Measurements from ENCODE around the gene PRKN.

The PRKN gene

GRCh38 chr6:162481938-162482337 is 245.6 kb downstream of the PRKN start:
- H3F3A ChIP-seq (ENCODE audit: insufficient read depth, low read length): no peaks in the 10 kb centered on the region
- no peaks in the 10 kb centered on the region for H4K20me1 ChIP-seq (ENCODE audit: insufficient read depth, low read length)
- no peaks in the 10 kb centered on the region for H3K79me2 ChIP-seq (ENCODE audit: low read length)
- no peaks in the 10 kb centered on the region for H3K36me3 ChIP-seq (replicated peaks; ENCODE audit: insufficient read depth, low read length)
- no peak overlapping the region for H2AFZ ChIP-seq (ENCODE audit: low read length)
- H3K9ac ChIP-seq (ENCODE audit: low read length): no peak overlapping the region
- H3K4me3 ChIP-seq (ENCODE audit: low read length): no peak overlapping the region
- no peaks in the 10 kb centered on the region for H3K4me1 ChIP-seq (ENCODE audit: low read length)
- TF ChIP-seq EZH2phosphoT487 (IDR thresholded peaks at IDR 0.05; ENCODE audit: low read length) (no peak), CTCF (IDR thresholded peaks at IDR 0.05; ENCODE audit: low read length) (no peak), EZH2 (optimal IDR thresholded peaks at IDR 0.05; ENCODE audit: low read depth, low read length) (no peak)
- no peak overlapping the region for H3K27ac ChIP-seq (ENCODE audit: low read length)
- no peak overlapping the region for H3K4me2 ChIP-seq (ENCODE audit: low read depth, low read length)
- H3K27me3 ChIP-seq (replicated peaks; ENCODE audit: insufficient read depth, low read length): no peaks in the 10 kb centered on the region
- H3K9me3 ChIP-seq (replicated peaks; ENCODE audit: insufficient read depth, low read length): no peaks in the 10 kb centered on the region
- no peaks in the 10 kb centered on the region for H3K9me2 ChIP-seq (replicated peaks; ENCODE audit: insufficient read depth, low read length)
- DNase-seq: no peak

- Histone ChIP-seq H2AFZ (ENCODE audit: low read length) (no peak overlapping the region), H3K27ac (ENCODE audit: low read length) (no peak overlapping the region), H4K20me1 (ENCODE audit: insufficient read depth, low read length) (no peaks in the 10 kb centered on the region), H3K36me3 (replicated peaks; ENCODE audit: insufficient read depth, low read length) (no peaks in the 10 kb centered on the region), H3K4me2 (ENCODE audit: low read depth, low read length) (no peak overlapping the region), H3K27me3 (replicated peaks; ENCODE audit: insufficient read depth, low read length) (no peaks in the 10 kb centered on the region), H3K9me2 (replicated peaks; ENCODE audit: insufficient read depth, low read length) (no peaks in the 10 kb centered on the region), H3K9ac (ENCODE audit: low read length) (no peak overlapping the region), H3K79me2 (ENCODE audit: low read length) (no peaks in the 10 kb centered on the region), H3K4me3 (ENCODE audit: low read length) (no peak overlapping the region), H3K4me1 (ENCODE audit: low read length) (no peaks in the 10 kb centered on the region), H3F3A (ENCODE audit: insufficient read depth, low read length) (no peaks in the 10 kb centered on the region), H3K9me3 (replicated peaks; ENCODE audit: insufficient read depth, low read length) (no peaks in the 10 kb centered on the region)
- no peak for TF ChIP-seq EZH2phosphoT487 (IDR thresholded peaks at IDR 0.05; ENCODE audit: low read length)
- no peak for TF ChIP-seq CTCF (IDR thresholded peaks at IDR 0.05; ENCODE audit: low read length)
- TF ChIP-seq EZH2 (optimal IDR thresholded peaks at IDR 0.05; ENCODE audit: low read depth, low read length): no peak
- no peak for DNase-seq
Measured at GRCh38 chr6:162481320-162481719, 246.2 kb downstream of the PRKN start.

GRCh38 chr6:162478192-162478671 is 249.3 kb downstream of the PRKN start:
- Histone ChIP-seq H3K9me3 (replicated peaks; ENCODE audit: insufficient read depth, low read length) (no peaks in the 10 kb centered on the region), H3K9ac (ENCODE audit: low read length) (no peak overlapping the region), H3K4me2 (ENCODE audit: low read depth, low read length) (no peak overlapping the region), H4K20me1 (ENCODE audit: insufficient read depth, low read length) (no peaks in the 10 kb centered on the region), H2AFZ (ENCODE audit: low read length) (no peak overlapping the region), H3K27me3 (replicated peaks; ENCODE audit: insufficient read depth, low read length) (no peaks in the 10 kb centered on the region), H3K36me3 (replicated peaks; ENCODE audit: insufficient read depth, low read length) (no peaks in the 10 kb centered on the region), H3K27ac (ENCODE audit: low read length) (no peak overlapping the region), H3K79me2 (ENCODE audit: low read length) (no peaks in the 10 kb centered on the region), H3K4me1 (ENCODE audit: low read length) (no peaks in the 10 kb centered on the region), H3F3A (ENCODE audit: insufficient read depth, low read length) (no peaks in the 10 kb centered on the region), H3K9me2 (replicated peaks; ENCODE audit: insufficient read depth, low read length) (no peaks in the 10 kb centered on the region), H3K4me3 (ENCODE audit: low read length) (no peak overlapping the region)
- TF ChIP-seq EZH2 (optimal IDR thresholded peaks at IDR 0.05; ENCODE audit: low read depth, low read length) (no peak), CTCF (IDR thresholded peaks at IDR 0.05; ENCODE audit: low read length) (no peak), EZH2phosphoT487 (IDR thresholded peaks at IDR 0.05; ENCODE audit: low read length) (no peak)
- DNase-seq: no peak
